BJ (cell line): ENCODE results near the gene ADPRHL1. TPM values are rescaled to one million over a fixed set of nuclear protein-coding genes. Genes with fewer than 3 reads are reported as not detected.
"Not testable (repeated sequence)": the region's sequence is repeated elsewhere in the genome, so short reads cannot be mapped to it uniquely, and the experiment has no call there.

Experiments
- CTCF ChIA-PET: fragments of 350-600 bp; formaldehyde crosslinking; extraction: SDS; loops from one replicate; lab custom pipeline; 2021; ENCODE audit warnings: antibody characterized with exemption, inconsistent platforms; lab: Yijun Ruan, JAX
- POLR2A ChIA-PET: fragments of 300-600 bp; sonication (Branson Sonifier 250); formaldehyde crosslinking; extraction: SDS; loops from one replicate; lab custom pipeline; 2021; ENCODE audit warnings: antibody characterized with exemption; lab: Charles Lee
- DNase-seq: peaks from one replicate; pipeline ENCODE4 v3.0.0-alpha.2; 2011; ENCODE audit warnings: low read depth
- H3K27me3 ChIP-seq: 2 replicates; pipeline ENCODE4 v1.6.0; 2011; ENCODE audit warnings: low read length; ENCODE audit not compliant: control insufficient read depth, insufficient read depth
- H3K36me3 ChIP-seq: 2 replicates; pipeline ENCODE4 v1.5.1; 2011; ENCODE audit warnings: low read length; ENCODE audit not compliant: control insufficient read depth, insufficient read depth
- H3K4me3 ChIP-seq: 2 replicates; pipeline ENCODE4 v1.5.1; 2011; ENCODE audit warnings: low read depth, mild to moderate bottlenecking, control low read depth, low read length
- polyA plus RNA-seq: library from polyadenylated mRNA; depleted of rRNA; stranded (reverse); fragments of >200 nt; gene quantifications from 2 replicates; pipeline ENCODE4 v1.2.3, GENCODE V29; 2011
- TF ChIP-seq, protein P1 (sequence below): IDR thresholded peaks from 2 replicates; pipeline ENCODE4 v1.5.1; 2011; ENCODE audit warnings: low read depth, mild to moderate bottlenecking, control low read depth, inconsistent platforms, low read length, moderate library complexity; ENCODE audit not compliant: insufficient read depth

The ADPRHL1 gene
- polyA plus RNA-seq, 1 experiment: 1.1 TPM

GRCh38 chr13:113387396-113387795 lies 65.9 kb downstream of the ADPRHL1 start:
- CTCF ChIA-PET: no interaction called here
- H3K4me3 ChIP-seq: no peak overlapping the region
- TF ChIP-seq, protein P1, sequence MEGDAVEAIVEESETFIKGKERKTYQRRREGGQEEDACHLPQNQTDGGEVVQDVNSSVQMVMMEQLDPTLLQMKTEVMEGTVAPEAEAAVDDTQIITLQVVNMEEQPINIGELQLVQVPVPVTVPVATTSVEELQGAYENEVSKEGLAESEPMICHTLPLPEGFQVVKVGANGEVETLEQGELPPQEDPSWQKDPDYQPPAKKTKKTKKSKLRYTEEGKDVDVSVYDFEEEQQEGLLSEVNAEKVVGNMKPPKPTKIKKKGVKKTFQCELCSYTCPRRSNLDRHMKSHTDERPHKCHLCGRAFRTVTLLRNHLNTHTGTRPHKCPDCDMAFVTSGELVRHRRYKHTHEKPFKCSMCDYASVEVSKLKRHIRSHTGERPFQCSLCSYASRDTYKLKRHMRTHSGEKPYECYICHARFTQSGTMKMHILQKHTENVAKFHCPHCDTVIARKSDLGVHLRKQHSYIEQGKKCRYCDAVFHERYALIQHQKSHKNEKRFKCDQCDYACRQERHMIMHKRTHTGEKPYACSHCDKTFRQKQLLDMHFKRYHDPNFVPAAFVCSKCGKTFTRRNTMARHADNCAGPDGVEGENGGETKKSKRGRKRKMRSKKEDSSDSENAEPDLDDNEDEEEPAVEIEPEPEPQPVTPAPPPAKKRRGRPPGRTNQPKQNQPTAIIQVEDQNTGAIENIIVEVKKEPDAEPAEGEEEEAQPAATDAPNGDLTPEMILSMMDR: no peak
- POLR2A ChIA-PET: no interaction called here
- no peaks in the 10 kb centered on the region for H3K36me3 ChIP-seq
- no peak for DNase-seq
- 0 out of 2 replicates have a peak, but pooled peaks cover 1% of the 10 kb centered on the region for H3K27me3 ChIP-seq

- 0 out of 2 replicates have a peak, but pooled peaks cover 3% of the 10 kb centered on the region for H3K27me3 ChIP-seq
- ChIA-PET POLR2A (no interaction called here), CTCF (no interaction called here)
- no peak for DNase-seq
- H3K36me3 ChIP-seq: no peaks in the 10 kb centered on the region
- TF ChIP-seq, protein P1: no peak
- no peak overlapping the region for H3K4me3 ChIP-seq
Measured at GRCh38 chr13:113383089-113383488, 70.2 kb downstream of the ADPRHL1 start.

DNA sequence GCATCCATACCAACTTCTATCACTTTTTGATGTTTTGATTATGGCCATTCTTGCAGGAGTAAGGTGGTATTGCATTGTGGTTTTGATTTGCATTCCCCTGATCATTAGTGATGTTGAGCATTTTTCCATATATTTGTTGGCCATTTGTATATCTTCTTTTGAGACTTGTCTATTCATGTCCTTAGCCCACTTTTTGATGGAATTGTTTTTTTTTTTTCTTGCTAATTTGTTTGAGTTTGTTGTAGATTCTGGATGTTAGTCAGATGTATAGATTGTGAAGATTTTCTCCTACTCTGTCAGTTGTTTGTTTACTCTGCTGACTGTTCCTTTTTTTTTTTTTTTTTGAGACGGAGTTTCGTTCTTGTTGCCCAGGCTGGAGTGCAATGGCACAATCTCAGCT lies 70.7 kb downstream of the ADPRHL1 start:
- H3K27me3 ChIP-seq, H3K36me3 ChIP-seq, POLR2A ChIA-PET, H3K4me3 ChIP-seq, DNase-seq: not testable (repeated sequence)
- CTCF ChIA-PET: interaction anchor here (1.6 kb wide), 1 partner anchor 9 kb away, joined by 4 read pairs; no protein-coding TSS in a partner anchor

DNA sequence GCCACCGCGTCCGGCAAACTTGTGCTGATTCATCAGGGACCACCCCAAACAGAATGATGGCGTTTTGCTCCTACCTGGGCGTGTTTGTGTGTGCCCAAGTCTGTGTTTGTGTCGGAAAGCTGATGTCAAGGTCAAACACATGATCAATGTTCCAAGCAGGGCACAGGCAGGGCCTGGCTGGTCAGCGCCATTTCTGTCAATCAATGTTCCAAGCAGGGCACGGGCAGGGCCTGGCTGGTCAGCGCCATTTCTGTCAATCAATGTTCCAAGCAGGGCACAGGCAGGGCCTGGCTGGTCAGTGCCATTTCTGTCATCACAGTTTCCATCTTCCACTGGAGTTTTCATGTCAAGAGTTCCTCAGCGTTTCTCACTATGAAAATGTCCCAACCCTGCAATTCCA lies 74.5 kb downstream of the ADPRHL1 start:
- no peak for DNase-seq

DNA sequence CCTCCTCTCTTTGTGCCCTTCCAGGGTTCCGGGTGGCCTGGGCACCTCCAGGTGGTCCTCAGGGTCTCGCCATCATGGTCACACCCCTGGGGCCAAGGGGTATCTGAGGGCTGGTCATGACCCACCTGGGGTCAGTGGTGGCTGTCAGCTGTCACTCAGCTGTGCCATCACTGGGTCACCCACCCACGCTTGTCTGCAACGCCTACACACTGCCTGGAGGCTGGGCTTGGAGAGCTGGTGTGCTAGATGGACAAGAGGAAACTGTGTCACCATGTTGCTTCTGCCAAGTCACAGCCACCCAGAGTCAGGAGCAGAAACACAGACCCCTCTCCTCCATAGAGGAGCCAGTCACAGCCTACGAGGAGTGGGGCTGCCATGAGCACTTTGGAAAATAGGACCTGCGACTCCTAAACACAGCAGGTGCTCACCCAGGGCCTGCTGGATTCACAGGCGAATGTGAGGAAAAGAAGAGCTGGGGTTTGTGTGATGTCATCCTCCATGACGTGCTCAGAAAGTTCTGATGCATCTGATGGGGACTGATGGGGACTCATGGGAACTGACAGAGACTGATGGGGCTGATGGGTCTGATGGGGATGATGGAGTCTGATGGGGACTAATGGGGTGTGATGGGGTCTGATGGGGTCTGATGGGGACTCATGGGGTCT lies 78.6 kb downstream of the ADPRHL1 start:
- ChIA-PET CTCF (no interaction called here), POLR2A (no interaction called here)
- no peak for DNase-seq
- Histone ChIP-seq H3K36me3 (no peaks in the 10 kb centered on the region), H3K27me3 (0 out of 2 replicates have a peak, but pooled peaks cover 2% of the 10 kb centered on the region), H3K4me3 (no peak overlapping the region)
- TF ChIP-seq, protein P1: no peak

More for the DNA sequence above, 74.5 kb downstream of the ADPRHL1 start:
- POLR2A ChIA-PET: no interaction called here
- TF ChIP-seq, protein P1: no peak
- CTCF ChIA-PET: no interaction called here
- no peaks in the 10 kb centered on the region for H3K36me3 ChIP-seq
- H3K4me3 ChIP-seq: no peak overlapping the region
- 0 out of 2 replicates have a peak, but pooled peaks cover 3% of the 10 kb centered on the region for H3K27me3 ChIP-seq
